GM12875 (cell line): ENCODE measurements around the gene CITED2.
A peak's percentile ranks its signal among the peaks of the same experiment; 100 is the strongest.
"Not testable (repeated sequence)": the region's sequence is repeated elsewhere in the genome, so short reads cannot be mapped to it uniquely, and the experiment has no call there.

ENCODE experiments used
- H3K4me3 ChIP-seq: one replicate; pipeline ENCODE4 v1.5.1; 2011; ENCODE audit warnings: low read depth, low read length, control low read depth
- CTCF ChIP-seq: IDR thresholded peaks from 2 replicates; pipeline ENCODE4 v1.5.1; 2011; ENCODE audit warnings: low read depth, mild to moderate bottlenecking, control low read depth, inconsistent platforms, low read length, moderate library complexity, borderline replicate concordance; ENCODE audit not compliant: insufficient read depth

The CITED2 gene

GRCh38 chr6:139374357-139375225, at the start of gene CITED2:
TSS of gene CITED2 (minus strand) at chr6:139374648. CDS start at chr6:139373944, 704 bp downstream.
- no peak for TF ChIP-seq CTCF

GRCh38 chr6:139423037-139423703, 48.7 kb upstream of the CITED2 start:
- no peak overlapping the region for H3K4me3 ChIP-seq
- TF ChIP-seq CTCF = no peak

More at GRCh38 chr6:139374357-139375225, at the start of gene CITED2:
- peak within 1 kb of the TSS; percentile 62 for H3K4me3 ChIP-seq

GRCh38 chr6:139422105-139423036, 47.9 kb upstream of the CITED2 start:
- TF ChIP-seq CTCF = no peak
- no peak overlapping the region for H3K4me3 ChIP-seq

- H3K4me3 ChIP-seq = no peak overlapping the region
Observed at GRCh38 chr6:139418481-139419132, 44.2 kb upstream of the CITED2 start.

GRCh38 chr6:139416146-139416545, 41.7 kb upstream of the CITED2 start:
- no peak for TF ChIP-seq CTCF
- no peak overlapping the region for H3K4me3 ChIP-seq

More at GRCh38 chr6:139418481-139419132, 44.2 kb upstream of the CITED2 start:
- TF ChIP-seq CTCF = no peak

GRCh38 chr6:139415365-139415764, 40.9 kb upstream of the CITED2 start:
- H3K4me3 ChIP-seq = no peak overlapping the region
- TF ChIP-seq CTCF = no peak

GRCh38 chr6:139412103-139412502, 37.7 kb upstream of the CITED2 start:
- H3K4me3 ChIP-seq = not testable (repeated sequence)
